Limb (tissue), 2 donors: ENCODE measurements around the gene CPT1A.

ENCODE experiments used
- DNase-seq, 2 donors: peaks; one replicate each; pipeline ENCODE4 v3.0.0-alpha.2; 2016; ENCODE audit errors: extremely low spot score in 2 of 2

Gene CPT1A

DNA sequence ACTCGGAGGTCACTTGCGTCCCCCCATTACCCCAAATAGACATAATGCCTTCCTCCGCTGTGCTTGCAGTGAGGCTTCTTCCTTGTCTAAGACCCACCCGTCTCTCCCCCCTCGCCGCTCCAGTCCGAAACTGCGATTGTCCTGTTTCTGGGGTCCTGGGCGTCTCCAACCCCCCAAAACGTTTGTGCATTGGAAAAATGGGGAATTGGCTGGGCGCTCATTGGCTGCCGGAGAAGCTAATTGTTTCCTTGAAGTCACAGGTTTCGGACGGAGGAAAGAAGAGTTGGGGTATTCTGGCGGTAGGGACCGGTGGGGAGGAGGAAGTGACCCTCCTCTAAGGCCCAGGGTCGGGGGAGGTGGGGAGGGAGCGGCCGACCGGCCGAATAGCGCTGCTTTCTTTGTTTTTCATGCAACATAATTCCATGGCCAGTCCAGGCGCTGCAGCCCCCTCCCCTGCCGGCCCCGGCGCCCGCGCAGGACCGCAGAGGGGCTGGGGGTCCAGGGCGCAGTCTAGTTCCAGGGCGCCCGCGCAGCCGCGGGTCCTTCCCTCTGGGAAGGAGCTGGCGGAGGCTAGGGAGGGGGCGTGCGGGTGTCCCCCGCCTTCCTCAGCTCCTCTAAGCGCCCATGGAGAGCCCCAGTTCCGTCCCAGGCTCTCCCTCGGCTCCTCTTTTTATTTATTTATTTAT, 12.7 kb upstream of the CPT1A start:
- no peak for DNase-seq

DNA sequence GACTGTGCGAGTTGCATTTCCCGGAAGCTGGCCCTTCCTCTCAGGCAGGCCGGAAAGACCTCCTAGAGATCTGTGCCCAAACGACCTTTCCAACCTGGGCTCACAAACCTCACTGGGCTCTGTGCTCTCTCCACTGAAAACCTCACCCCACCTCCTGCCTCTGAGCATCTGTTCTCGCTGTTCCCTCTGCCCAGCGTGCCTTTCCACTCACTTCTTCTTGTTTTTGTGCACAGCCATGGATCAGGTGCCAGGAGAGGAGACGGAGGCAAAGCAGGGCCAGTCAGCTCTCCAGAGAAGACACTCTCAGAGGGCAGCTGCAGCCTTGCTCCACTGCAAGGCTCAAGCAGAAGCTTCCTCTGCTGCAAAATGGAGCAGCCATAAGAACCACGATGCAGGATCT, 10.9 kb upstream of the CPT1A start:
- no peak for DNase-seq

DNA sequence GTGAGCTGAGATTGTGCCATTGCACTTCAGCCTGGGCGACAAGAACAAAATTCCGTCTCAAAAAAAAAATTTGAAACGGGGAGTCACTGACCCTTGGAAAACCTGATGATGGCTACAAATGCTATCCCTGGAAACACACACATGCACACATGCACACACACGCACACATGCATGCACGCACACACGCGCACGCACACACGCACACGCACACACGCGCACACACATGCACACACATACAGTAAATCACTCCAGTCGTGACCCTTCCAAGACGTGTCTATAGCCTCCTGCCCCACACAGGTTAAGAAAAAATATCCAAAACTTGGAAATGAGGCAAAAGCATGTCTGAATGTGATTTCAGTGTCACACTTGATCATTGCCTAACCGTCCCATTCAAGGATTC, 6.7 kb upstream of the CPT1A start:
- DNase-seq, result no peak

DNA sequence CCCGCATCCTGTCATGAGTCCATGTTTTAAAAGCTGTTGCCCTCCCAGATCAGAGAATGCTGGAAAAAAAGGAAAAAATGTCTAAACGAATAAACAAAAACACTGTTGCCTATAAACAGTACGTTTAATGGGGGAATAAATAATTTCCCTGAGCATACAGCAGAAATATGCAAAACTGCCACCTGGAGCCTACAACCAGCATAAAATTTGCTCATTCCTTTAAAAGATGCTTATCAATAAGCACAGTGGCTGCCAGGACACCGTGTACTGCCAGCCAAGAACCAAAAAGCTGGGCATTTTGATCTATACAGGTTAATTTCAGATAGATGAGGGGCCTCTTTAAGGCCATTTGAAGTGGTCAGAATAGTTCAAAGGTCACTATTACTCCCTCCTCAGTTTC, 5.7 kb upstream of the CPT1A start:
- no peak for DNase-seq

DNA sequence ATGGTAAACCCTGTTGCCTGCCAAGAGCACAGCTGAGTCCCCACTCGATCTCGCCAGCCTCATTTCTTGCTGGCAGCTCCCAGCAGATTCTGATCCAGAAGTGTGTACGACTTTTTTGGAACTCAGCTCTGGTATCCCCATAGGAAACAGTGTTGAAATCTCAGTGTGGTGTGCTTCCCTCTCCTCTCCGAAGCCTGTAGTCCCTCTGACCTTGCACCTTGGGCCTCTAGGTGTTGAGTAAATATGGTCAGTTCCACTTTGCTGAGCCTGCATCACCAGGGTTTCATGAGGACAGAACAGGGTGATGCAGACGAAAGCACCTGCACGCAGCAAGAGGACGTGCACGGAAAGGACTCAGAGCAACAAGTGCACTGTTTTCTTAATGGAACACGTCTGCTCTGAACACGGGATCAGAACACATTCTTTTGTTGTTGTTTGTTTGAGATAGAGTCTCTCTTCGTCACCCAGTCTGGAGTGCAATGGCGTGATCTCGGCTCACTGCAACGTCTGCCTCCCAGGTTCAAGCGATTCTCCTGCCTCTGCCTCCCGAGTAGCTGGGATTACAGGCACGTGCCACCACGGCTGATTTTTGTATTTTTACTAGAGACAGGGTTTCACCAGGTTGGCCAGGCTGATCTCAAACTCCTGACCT, 3.8 kb upstream of the CPT1A start:
- no peak for DNase-seq

DNA sequence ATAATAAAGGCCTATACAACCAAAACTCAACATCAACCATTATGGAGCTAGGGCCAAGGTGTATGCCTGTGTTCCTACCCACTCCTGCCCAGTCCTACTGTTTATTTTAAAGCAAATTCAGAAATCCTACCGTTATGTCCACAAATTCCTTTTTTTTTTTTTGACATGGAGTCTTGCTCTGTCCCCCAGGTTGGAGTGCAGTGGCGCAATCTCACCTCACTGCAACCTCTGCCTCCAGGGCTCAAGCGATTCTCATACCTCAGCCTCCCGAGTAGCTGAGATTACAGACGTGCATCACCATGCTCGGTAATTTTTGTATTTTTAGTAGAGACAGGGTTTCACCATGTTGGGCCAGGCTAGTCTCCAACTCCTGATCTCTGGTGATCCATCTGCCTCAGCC, 3.1 kb upstream of the CPT1A start:
- DNase-seq, result no peak

DNA sequence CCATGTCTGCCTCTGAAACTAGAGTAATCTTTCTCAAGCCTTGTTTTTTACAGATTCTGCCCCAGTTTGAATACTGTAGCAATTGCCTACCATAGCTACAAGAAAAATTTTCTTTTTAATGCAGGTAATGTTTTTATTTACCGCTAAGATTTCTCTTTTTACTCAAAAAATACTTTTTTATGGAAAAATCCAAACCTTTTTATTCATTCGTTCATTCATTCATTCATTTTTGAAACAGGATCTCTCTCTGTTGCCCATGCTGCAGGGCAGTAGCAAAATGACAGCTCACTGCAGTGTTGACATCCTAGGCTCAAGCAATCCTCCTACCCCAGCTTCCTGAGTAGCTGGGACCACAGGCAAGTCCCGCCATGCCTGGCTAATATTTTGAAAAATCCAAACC, 2.7 kb upstream of the CPT1A start:
- no peak for DNase-seq

DNA sequence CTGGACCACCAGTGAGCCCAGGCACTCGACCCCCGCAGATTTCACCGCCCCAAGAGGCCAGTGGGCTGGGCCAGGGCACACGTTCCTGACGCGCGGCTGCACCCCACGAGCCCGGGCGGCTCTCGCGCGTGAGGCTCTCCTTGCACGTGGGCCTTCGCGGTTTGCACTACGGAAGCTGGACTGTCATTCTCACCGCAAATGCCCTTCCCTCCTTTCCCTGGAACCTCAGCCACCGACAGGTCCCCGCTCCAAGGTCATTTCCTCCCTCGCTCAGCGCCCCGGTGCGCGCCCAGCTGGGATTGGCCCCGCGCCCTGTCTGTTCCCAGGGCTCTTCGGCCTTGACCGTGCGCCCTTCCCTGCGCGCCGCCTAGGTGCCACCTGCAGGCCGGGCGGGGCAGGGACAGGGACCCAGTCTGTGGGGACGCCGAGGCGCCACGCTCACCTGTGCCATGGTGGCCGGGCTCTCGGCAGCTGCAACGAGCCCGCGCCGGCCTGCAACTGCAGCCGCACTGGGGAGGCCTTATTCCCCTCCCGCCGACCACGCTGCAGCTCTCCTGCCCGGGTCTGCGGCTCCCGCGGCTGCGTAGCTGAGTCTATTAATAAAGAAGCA, 2.1 kb upstream of the CPT1A start:
- peak in 1 of 2 donors; percentile 57 for DNase-seq

DNA sequence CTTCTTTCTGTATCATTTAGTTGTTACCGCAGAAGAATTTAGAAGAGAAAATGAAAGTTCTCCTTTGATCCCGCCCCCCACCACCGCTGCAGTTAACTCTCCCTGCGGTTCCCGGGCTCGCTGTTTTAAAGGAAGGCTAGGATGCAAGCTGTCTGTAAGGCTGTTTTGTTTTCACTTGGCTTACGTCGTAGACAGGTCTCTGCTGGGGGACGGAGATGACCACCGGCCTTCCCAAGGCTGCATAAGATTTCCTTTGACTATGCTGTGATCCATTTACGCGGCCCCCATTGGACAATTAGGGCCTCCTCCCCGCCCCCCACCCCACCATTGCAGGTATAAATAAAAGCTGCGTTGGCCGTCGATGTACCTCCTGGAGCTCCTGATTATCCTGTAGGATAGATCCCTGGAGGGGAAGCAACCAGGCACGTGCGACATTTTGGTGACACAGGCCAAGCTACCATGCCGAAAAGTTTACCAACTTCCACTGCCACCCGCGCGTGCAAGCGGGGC, 1.4 kb upstream of the CPT1A start:
- no peak for DNase-seq

DNA sequence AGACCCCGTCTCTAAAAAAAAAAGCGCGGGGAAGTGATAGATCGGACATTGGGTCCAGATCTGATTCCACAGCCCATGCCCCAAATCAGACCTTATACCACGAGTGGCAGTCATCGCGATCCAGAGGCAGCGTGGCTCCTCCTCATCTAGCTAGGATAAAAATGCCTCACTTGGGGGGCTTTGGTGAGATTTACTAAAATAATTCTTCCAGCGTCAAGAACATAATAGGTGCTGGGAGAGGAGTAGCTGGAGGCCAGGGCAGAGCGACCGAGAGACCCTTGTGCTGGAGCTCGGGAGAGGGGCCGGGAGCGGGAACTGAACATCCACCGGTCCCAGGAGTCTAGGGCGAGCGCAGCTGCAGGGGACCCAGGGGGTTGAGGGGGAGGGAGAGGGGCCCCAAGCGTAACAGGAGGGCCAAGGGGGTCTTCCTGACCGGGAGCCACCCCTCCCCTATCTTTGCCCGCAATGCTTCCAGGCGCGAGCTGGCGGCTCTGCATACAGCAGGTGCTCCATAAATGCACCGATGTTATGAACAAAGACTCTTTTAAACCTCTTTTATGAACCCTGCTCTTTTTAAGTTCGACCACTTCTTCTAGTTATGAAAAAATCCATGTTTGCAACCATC, 823 bp upstream of the CPT1A start:
- DNase-seq, result no peak

DNA sequence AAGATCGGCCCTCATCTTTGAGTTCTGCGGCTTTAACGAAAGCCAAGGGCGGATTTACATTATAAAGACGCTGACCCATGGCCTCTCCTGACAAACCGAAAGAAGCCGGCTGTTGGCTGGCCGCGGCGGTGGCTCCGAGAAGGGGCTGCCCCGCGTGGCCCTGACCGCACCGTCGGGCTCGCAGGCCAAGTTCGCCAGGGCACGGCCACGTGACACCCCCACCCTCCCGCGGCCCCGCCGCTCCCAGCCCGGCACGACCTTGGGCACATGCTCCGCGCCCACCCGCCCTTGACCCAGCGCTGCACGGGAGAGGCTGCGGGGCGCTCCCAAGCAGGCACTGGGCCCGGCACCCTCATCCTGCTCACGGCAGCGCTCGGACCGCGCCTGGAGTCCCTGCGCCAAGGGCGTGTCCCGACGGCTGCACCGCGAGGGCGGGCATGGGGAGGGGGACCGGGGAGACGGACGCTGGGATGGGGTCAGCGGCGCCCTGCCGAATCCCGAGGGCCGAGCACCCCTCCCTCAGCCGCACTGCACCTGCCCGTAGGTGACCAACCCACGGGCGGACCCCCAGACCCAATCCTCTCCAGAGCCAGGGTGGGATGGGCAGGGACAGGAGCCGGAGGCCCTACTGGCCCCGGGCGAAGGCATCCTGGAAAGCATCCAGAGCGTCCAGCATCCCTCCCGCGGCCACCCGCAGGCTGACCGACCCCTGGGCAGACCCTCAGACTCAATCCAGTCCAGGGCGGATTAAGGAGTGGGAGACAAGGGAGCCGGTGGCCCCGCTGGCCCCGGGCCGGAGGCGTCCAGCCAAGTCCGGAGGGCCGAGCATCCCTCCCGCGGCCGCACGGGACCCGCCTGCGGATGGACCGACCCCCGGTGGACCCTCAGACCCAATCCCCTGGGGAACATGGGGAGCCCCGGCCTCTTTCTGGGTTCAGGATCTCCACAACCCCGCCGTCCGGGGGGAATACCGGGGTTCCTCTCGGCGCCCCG, 759 bp downstream of the CPT1A start:
- DNase-seq, result peak in 1 of 2 donors; percentile 60

DNA sequence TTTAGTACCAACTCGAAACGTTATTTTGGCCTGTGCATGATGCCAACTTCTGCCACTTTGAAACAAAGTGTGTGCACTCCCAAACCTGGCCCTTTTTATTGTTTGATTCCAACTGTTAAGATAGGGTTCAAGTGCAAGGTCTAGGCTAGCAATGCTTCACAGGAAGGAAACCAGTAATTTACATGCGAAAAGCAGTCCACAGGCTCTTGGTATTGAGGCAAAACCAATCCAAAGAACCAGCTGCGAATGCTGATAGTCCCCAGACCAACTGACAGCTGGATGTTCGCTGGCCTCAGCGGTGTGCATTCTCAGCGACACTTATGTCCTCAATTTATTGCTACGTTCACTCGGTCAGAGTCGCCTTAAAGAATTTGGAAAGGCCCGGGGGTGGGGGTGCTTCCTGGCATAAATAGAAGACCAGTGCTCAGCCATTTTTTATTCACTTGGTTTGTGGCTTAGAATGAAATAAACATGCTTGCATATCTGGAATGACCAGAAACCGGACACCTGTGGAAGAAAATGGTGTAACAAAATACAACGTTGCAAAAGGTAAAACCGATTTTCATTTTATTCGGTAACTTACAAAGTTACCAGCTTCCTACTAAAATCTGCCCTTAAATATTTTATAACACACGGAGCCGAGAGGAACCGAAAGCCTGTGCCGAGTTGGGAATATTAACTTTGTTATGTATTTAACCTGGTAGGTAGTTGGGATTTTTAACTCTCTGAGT, 1.6 kb downstream of the CPT1A start:
- DNase-seq, result peak in 1 of 2 donors; percentile 38

DNA sequence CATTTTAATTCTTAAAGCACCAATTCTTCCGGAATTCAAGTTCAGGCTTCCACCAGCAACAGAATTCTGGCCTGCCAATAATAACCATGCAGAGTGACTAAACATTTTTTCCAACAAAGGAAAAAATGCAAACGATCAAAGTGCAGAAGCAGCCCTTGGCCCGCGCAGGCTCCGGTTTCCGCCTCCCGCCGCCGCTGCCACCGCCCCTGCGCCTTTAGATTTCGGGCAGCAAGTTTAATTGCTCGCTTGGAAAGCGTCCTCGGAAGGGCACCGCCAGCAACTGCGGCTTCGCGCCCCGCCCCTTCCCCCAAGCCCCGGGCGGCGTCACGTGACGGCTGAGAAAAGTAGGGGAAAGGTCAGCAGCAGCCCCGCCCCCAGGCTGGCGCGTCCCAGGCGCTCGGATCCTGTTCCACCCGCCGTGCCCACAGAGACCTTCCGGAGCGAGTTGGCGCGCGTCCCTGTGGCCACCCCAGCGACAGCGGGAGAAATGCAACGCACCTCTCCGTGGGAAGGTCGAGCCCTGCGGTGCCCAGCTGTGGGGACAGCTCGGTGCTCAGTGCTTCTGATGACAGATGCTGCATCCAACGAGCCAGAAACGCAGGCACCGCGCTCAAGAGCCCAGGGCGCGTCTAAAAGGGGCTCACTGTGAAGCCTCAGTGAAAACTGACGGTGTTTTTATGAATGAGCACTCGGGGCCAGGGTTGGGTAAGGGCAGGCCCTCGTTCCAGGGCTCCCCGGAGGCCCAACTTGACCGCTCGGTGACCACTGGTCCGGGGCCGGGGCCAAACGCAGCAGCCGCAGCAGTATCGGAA, 2.5 kb downstream of the CPT1A start:
- peak; percentile 91 to 95 for DNase-seq

DNA sequence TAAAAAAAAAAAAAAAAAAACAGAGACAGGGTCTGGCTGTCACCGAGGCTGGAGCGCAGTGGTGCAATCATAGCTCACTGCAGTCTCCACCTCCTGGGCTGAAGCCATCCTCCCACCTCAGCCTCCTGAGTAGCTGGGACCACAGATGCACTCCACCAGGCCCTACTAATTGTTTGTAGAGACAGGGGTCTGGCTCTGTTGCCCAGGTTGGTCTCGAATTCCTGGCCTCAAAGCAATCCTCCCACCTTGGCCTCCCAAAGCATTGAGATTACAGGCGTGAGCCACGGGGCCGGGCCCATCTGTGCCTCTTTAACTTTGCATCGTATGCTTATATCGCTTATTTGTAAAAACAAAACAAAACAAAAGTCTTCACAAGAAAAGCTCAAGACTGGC, 3.1 kb downstream of the CPT1A start:
- no peak for DNase-seq

DNA sequence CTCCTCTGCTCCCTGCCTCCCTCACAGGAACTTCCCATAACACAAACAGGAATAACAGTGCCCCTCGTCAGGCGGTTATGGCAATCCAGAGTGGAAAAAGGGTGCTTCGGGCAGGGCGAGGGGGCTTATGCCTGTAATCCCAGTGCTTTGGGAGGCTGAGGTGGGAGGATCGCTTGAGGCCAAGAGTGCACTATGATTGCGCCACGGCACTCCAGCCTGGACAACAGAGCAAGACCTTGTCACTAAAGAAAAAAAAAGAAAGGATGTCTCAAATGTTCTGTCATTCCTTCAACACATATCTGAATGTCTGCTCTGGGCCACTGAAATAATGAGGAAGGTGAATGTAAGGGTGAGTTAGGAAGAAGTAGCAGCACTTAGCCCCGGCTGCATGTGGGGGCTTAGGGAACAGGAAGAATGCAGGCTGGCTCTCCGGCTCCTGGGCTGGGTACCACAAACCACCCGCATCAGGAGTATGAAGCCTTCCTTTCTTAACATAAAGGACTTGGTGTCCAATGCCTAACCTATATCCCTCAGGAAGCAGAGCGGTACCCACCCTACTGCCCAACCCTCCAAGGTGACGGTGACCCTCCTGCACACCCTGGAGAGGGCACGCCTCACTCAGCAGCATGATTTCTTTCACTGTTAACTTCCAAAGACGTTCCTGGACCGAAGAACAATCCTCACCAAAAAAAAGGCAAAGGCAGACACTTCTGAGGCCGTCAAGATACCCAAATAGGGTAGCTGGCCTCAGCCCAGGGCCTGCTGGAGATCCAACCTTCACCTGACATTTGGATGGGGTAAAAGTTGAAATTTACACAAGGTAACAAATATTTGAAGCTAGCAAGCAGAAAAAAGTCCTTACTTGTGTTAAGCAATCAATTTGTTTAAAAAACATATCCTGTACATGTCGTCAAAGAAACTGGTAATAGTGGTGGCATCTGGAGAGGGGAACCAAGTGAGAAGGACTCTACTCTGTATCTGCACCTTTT, 3.8 kb downstream of the CPT1A start:
- DNase-seq, result no peak

DNA sequence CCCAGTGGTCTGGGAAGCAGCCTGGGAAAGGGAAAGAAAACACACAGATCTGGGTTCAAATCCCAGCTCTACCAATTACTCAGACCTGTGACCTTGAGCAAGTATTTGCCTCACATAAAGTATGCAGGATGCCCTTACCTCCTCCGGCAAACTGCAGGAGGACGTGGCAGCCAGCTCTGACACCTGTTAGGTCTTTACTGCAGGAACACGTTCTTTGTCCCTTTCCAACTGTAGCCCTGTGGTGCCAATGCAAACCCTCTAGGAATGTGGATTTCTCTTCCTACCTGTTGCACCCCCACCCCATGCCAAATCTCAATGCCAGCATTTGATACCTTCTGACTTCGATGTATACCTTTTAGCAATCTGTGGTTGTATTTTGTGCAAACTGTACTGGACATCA, 6.0 kb downstream of the CPT1A start:
- DNase-seq, result no peak

DNA sequence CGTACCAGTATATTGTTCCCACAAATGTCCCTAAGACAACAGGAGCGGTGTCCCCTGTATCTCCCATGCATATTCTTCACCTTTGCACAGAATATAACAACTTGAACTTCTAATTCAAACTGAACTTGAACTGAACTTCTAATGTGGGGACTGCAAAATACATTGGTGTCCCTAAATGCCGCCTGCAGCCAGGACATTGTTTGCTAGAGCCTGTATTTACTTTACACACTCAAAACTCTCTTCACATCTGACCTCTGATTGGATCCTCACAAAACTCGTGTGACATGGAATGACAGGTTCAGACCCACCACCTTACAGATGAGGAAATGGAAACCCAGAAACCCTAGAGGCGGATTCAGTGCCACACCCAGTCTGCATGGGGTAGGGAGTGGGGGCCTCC, 6.4 kb downstream of the CPT1A start:
- no peak for DNase-seq

DNA sequence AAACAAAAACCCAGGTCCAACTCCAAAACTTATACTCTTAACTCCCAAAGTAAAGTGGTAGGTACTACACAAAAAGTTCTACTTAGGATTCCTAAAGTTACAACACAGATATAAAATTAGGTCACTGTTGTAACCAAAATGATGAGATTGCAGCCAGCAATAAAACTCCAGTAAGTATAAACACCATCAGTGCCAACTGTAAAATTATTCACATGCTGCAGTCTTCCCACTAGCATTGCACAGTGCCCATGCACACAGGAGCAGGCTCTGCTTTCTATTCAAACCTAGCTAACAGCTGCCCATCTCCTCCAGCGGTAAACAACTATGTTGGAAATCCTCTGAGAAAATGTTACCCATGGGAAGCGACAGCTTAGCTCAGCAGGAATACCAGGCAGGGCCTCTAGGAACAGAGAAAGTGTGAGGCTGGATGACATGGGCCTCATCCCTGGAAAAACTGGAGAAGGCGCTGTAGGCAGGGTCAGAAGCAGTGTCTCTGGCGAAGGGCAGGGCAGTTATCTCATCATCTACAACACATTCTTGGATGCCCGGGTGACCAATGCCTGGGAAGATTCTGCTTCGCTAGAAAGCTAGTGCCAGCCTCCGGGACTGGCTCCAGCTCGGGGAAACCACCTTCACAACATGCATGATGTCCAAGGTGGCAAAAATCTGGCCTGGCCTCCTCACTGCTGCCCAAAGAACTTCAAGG, 9.1 kb downstream of the CPT1A start:
- DNase-seq, result no peak
